Measurements from ENCODE around the gene EXOC5.

- TF ChIP-seq REST (IDR thresholded peaks at IDR 0.05; ENCODE audit: low read depth) = no peak
- no peak for TF ChIP-seq MAX (IDR thresholded peaks at IDR 0.05)
- TF ChIP-seq EP300 (IDR thresholded peaks at IDR 0.05; ENCODE audit: borderline replicate concordance) = no peak
- TF ChIP-seq TAF1 (IDR thresholded peaks at IDR 0.05; ENCODE audit: low read depth) = no peak
- no peak for TF ChIP-seq CREB1 (IDR thresholded peaks at IDR 0.05; ENCODE audit: low read depth)
- no peak for TF ChIP-seq ZBTB7A (IDR thresholded peaks at IDR 0.05; ENCODE audit: low read depth)
- TF ChIP-seq RAD21 (IDR thresholded peaks at IDR 0.05; ENCODE audit: low read depth) = no peak
- no peak for TF ChIP-seq FOXM1 (IDR thresholded peaks at IDR 0.05; ENCODE audit: borderline replicate concordance, low read depth)
- no peak for TF ChIP-seq CEBPB (IDR thresholded peaks at IDR 0.05)
- no peak for TF ChIP-seq EGR1 (IDR thresholded peaks at IDR 0.05)
- no peak for TF ChIP-seq NFIC (IDR thresholded peaks at IDR 0.05)
Observed at GRCh38 chr14:57273236-57273635, 4.5 kb upstream of the EXOC5 start.

Data from Ishikawa (cell line).